NCI-H1417 treated with DMSO at 0.1 percent for 48 hours (cell line): ENCODE results near the gene CAMK2G.
"Not testable (repeated sequence)": the region's sequence is repeated elsewhere in the genome, so short reads cannot be mapped to it uniquely, and the experiment has no call there.

Source experiments
- DNase-seq: peaks from one replicate; lab custom pipeline; 2025; lab: John Stamatoyannopoulos, UW

The CAMK2G gene

GRCh38 chr10:73812657-73813056, 61.7 kb downstream of the CAMK2G start:
- DNase-seq, result no peak

- DNase-seq, result no peak
These were observed 63.5 kb downstream of the CAMK2G start for GRCh38 chr10:73810735-73811465.

GRCh38 chr10:73810358-73810734, 64.0 kb downstream of the CAMK2G start:
- DNase-seq, result no peak

- DNase-seq, result no peak
These were observed 65.1 kb downstream of the CAMK2G start for GRCh38 chr10:73809061-73809818.

DNA sequence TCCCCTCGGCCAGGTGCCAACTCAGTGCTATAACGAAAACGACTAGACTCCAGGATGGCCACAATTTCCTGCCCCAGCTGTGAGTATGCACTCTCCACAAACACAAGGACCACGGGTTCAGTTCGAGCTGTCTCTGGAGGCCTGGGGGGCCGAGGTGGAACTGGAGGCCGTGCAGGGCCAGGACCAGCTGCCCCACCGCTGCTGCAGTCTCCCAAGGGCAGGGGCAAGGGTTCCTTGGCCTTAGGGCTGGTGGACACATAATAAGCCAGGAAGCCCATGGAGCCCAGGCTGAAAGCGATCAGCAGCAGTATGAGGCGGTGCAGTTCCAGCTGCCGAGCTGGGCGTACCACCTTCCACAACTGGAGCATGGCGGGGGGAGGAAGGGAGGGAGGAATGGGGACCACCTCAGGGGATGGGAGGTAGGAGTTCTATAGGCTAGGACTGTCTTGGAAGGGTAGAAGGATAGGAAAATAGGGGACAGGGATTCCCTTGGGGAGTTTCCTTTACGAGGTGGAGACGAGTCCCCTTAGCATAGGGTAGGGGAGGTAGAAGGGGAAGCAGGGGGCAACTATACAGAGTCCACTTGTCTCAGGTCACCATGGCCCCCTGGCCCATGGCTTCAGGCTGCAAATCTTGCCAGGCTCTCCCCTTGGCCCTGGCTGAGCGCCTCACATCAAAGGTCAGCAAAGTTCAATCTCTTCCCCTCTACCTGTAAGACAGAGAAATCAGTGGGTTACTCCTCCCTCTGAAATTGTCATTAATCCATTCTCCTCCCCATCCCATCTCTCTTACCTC, 66.1 kb downstream of the CAMK2G start:
- DNase-seq, result no peak

- DNase-seq, result no peak
These were observed 66.9 kb downstream of the CAMK2G start for GRCh38 chr10:73807471-73807870.

- DNase-seq, result no peak
These were observed 68.0 kb downstream of the CAMK2G start for GRCh38 chr10:73806176-73806950.

DNA sequence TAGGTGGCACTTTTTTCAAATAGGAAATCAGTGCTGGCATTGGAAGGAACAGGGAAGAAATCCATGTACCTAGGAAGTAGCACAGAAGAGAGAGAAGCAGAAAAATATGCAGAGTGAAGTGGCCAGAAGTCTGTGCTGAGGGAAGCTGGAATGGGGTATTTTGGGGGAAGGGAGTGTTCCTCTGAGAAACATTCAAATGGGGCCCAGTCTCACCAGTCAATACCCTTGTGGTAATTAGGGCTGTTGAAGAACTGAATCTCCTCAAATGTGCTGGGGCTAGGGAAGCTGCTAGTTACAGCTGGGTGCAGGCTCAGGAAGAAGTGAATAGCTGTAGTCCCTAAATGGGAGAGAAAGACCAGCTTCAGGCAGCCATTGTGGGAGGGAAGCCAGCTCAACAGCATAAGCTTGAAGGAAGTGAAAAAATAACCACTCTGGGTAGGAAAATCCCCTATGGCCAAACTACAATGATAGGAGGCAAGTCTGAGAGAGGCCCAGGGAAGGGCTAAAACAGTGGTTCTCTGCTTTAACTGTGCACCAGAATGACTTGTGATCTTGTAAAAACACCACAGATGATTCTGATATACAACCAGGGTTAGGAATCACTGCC, 70.6 kb downstream of the CAMK2G start:
- DNase-seq, result no peak

GRCh38 chr10:73802276-73802991, 71.9 kb downstream of the CAMK2G start:
- DNase-seq, result no peak

GRCh38 chr10:73801253-73801590, 73.1 kb downstream of the CAMK2G start:
- DNase-seq, result no peak

DNA sequence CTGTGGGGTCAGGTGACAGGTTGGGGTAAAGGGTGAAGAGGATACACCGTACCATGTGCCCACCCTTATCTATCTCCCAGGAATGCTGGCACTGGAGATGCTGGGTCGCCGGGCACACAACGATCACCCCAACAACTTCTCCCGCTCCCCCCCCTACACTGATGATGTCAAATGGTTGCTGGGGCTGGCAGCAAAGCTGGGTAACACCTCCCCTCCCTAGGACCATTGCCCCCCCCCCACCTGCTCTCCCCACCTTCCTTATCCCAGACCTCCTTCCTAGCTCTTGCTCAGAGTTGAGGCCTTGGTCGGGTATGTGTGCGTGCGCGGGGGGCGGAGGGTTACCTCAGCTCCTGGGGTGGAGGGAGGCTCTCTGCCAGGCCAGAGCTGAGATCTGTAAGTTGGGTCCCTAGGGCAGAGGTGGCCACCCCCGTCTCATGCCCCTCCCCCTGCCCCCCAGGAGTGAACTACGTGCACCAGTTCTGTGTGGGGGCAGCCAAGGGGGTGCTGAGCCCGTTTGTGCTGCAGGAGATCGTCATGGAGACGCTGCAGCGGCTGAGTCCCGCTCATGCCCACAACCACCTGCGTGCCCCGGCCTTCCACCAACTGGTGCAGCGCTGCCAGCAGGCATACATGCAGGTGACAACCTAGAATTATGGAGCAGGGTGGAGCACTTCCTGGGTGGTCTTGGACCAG, 73.6 kb downstream of the CAMK2G start:
- DNase-seq, result no peak

DNA sequence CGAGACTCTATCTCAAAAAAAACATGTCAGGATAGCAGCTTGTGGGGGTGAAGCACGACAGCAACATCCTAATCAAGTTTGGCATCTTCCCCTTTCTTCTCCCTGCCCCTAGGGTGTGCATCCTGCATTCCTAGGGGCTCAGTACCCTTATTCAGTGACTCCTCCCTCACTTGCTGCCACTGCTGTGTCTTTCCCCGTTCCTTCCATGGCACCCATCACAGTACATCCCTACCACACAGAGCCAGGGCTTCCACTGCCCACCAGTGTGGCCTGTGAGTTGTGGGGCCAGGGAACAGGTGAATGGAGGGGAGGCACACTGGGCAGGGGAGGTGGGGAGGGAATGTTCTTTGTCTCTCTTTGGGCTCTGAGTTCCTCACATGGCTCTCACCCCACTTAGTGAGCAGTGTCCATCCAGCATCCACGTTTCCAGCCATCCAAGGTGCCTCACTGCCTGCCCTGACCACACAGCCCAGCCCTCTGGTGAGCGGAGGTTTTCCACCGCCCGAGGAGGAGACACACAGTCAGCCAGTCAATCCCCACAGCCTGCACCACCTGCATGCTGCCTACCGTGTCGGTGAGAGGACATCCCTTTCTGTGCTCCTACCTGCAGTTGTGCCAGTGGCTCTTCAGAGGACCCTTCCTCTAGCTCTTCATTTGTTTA, 74.3 kb downstream of the CAMK2G start:
- DNase-seq, result no peak

DNA sequence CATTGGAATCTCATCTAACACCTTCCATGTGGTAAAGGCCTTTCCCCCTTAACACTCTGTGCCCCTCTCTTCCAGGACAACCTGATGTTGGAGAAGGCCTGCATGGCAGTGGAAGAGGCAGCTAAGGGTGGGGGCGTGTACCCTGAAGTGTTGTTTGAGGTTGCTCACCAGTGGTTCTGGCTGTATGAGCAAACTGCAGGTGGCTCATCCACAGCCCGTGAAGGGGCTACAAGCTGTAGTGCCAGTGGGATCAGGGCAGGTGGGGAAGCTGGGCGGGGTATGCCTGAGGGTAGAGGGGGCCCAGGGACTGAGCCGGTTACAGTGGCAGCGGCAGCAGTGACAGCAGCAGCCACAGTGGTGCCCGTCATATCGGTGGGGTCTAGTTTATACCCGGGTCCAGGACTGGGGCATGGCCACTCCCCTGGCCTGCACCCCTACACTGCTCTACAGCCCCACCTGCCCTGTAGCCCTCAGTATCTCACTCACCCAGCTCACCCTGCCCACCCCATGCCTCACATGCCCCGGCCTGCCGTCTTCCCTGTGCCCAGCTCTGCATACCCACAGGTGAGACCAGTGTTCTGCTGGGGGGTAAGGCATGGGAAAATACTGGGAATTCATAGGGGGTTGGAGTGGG, 75.3 kb downstream of the CAMK2G start:
- DNase-seq, result no peak

DNA sequence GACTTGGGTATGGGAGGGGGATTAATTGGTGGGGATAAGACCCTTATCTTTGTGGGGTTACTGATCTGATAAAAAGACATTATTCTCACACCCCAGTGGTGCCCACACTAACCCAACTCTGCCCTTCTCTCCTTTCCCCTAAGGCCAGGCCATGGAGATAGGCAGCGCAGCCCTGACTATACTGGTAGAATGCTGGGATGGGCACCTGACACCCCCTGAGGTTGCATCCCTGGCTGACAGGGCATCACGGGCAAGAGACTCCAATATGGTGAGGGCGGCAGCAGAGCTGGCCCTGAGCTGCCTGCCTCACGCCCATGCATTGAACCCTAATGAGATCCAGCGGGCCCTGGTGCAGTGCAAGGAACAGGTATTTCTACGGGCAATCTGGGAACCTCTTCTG, 76.3 kb downstream of the CAMK2G start:
- DNase-seq, result no peak

GRCh38 chr10:73797324-73798025, 76.9 kb downstream of the CAMK2G start:
- DNase-seq, result no peak

DNA sequence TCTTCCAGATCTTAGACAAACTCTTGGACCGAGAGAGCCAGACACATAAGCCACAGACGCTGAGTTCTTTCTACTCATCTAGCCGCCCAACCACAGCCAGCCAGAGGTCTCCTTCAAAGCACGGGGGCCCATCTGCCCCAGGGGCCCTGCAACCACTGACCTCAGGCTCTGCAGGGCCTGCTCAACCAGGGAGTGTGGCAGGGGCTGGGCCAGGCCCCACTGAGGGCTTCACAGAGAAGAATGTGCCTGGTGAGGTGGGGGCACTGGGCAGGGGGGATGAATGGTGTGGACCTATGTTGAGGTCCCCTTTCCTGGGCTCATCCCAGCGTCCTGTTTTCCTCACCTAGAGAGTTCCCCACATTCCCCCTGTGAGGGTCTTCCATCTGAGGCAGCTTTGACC, 77.6 kb downstream of the CAMK2G start:
- no peak for DNase-seq

GRCh38 chr10:73796035-73796434, 78.3 kb downstream of the CAMK2G start:
- DNase-seq, result not testable (repeated sequence)

DNA sequence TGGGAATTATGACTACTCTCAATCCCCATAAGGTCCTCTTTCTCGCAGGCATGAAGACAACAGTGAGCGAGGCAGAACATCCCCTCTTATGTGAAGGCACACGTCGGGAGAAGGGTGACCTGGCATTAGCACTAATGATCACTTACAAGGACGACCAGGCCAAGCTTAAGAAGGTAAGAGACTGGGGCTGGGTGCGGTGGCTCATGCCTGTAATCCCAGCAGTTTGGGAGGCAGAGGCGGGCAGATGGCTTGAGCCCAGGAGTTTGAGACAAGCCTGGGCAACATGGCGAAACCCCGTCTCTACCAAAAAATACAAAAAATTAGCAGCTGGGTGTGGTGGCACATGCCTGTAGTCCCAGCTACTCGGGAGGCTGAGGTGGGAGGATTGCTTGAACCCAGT, 78.9 kb downstream of the CAMK2G start:
- not testable (repeated sequence) for DNase-seq

DNA sequence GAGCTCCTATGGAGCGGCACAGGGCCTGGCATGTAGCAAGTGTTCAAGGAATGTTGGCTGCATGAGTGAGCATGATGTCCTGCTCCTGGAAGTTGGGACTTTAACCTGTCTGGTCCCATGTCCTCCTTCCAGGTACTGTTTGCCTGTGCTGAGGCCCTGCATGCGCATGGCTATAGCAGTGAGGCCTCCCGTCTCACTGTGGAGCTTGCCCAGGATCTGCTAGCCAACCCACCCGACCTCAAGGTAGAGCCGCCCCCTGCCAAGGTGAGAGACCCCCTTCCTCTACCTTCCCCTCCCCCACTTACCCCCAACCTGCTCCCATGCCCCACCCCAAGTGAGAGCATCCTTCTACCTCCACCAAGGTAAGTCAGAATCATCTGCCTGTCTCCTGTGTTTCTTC, 80.9 kb downstream of the CAMK2G start:
- DNase-seq, result no peak
